HG02884 (cell line): ENCODE data around the gene CREB3L4.
"Not testable (repeated sequence)": the region's sequence is repeated elsewhere in the genome, so short reads cannot be mapped to it uniquely, and the experiment has no call there.

Experiments
- ATAC-seq: cut with Tn5 transposase; IDR thresholded peaks from one replicate; pipeline ENCODE4 v1.9.1; 2021; ENCODE audit warnings: mild to moderate bottlenecking, moderate library complexity; ENCODE audit not compliant: unreplicated experiment

CREB3L4 gene

GRCh38 chr1:153958111-153958960, 9.4 kb upstream of the CREB3L4 start, which contains the start of gene CRTC2:
Gene CRTC2 (minus strand): TSS chr1:153958612. CDS start chr1:153958497, 115 bp downstream.
- ATAC-seq: peak; percentile 78

DNA sequence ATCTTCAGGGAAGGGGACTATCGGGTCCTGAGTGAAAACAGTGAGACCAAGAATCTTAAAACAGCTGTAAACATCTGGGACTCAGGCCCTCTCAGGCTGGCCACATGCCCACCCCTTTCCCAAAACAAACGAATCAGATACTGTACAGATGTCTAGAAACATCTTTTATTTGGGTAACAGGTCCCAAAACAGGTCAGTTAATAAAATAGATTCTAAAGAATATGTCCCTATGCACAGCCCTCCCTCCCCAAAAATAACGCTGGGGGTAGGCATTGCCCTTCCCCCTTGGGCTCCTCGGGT, 8.8 kb upstream of the CREB3L4 start:
- ATAC-seq: no peak

DNA sequence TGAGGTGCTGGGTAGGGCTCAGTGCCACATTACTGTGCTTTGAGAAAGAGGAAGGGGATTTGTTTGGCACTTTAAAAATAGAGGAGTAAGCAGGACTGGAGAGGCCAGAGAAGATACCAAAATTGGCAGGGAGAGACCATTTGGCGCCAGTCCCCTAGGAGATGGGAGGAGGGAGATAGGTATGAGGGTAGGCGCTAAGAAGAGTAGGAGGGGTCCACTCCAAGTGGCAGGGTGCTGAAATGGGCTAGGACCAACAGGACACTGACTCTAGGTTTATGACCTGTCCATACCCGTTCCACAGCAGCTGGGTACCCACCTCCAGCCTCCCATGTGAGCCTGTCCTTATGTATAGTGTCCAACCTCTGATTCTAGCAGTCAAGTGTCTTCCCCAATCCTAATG, 8.2 kb upstream of the CREB3L4 start:
- ATAC-seq: no peak

- ATAC-seq: no peak
These were observed 7.5 kb upstream of the CREB3L4 start for GRCh38 chr1:153960206-153960605.

DNA sequence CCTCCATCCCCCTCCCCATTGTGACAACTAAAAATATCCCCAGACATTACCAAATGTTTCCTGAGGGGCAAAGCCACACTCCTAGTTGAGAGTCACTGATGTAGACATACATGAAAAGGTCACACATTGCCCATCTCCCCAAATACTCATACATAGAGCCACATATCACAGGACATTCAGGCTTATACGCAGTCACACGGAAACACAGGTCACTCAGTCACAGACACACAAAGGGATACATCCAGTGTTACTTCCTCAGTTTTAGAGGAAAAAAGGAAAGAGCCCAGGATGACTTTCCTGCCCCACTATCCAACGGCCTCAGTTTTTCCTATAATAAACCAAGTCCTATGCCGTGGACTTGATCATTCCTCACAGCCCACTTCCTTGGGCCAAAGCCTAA, 6.3 kb upstream of the CREB3L4 start:
- ATAC-seq: no peak

DNA sequence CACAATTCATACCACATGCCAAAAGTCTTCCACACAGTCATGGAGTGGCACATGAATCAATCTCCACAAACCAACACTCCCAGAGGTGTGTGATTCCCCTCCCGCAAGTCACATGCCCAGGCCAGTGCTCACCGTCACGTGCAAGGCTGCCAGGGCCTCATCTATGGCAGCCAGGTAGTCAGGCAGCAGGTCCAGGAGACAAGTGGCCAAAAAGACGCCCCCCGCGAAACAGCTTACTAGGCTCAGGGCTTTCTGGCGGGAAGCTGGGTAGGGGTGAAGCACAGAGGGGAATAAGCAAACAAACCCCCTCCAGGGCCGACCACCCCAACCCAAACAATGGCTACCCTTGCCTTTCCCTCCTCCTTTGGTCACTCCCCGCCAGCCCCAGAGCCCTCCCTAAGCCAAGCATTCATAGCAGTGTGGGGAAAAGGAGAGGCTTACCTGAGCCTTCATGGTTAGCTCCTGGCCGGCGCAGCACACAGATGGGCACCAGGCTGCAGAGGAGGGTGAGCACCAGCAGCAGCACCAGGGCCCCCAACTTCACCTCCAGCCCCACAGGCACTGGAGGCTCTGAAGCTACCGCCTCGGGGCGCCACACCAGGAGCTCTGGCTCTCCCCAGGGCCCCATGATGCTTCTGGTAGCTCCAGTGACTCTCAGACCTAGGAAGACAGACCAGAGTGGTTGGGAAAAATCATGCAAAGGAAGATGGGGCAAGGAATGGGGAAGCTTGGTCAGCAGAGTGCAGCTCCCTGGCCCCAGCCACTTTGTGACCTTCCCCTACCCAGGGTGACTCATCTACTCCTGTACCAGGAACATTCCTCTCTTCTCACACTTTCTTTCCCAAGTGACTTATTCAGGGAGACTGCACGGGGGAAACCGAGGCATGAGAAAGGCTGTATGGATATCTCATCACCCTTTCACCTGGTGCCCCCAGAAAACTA, 5.3 kb upstream of the CREB3L4 start:
- ATAC-seq: no peak

- ATAC-seq: no peak
These were observed 4.5 kb upstream of the CREB3L4 start, which contains the start of gene SLC39A1 for GRCh38 chr1:153963030-153963849. Gene SLC39A1 (minus strand): TSS chr1:153963537. CDS start chr1:153962715, 822 bp downstream.

DNA sequence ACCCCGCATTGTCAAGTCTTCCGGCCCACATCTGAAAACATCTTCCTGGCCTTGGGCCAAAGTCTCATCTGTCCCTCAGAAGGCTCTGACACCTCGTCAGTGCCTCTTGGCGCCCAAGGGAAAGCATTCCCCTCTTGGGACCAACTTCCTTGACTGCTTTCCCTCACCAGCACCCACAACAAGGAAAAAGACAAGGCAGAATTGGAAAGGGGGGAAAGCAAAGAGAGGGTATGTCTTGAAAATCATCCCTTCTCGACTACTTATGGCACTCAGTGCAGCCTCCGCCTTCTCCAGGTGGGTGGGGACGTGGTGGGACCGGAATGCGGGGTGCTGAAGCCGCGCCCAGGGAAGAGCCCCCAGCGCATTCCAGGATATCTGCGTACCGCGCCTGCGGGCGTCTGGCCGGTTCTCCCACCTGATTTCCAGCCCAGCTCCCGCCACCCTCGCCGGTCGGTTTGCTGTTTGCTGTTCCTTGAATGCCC, 3.8 kb upstream of the CREB3L4 start:
- no peak for ATAC-seq

GRCh38 chr1:153968000-153968363, 280 bp downstream of the CREB3L4 start:
- no peak for ATAC-seq

DNA sequence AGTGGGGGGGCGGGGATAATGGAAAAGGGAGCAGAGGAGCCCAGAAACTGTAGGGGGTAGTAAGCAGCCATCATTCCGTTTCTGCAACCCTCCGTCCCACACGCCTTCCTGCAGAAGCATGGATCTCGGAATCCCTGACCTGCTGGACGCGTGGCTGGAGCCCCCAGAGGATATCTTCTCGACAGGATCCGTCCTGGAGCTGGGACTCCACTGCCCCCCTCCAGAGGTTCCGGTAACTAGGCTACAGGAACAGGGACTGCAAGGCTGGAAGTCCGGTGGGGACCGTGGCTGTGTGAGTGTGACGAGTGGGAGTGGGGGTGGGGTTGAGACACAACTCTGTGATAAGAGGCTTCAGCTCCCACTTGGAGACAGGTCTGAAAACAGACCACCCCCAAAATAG, 706 bp downstream of the CREB3L4 start:
- no peak for ATAC-seq

GRCh38 chr1:153968972-153969371, 1.3 kb downstream of the CREB3L4 start:
- no peak for ATAC-seq

GRCh38 chr1:153970346-153970745, 2.6 kb downstream of the CREB3L4 start:
- no peak for ATAC-seq

DNA sequence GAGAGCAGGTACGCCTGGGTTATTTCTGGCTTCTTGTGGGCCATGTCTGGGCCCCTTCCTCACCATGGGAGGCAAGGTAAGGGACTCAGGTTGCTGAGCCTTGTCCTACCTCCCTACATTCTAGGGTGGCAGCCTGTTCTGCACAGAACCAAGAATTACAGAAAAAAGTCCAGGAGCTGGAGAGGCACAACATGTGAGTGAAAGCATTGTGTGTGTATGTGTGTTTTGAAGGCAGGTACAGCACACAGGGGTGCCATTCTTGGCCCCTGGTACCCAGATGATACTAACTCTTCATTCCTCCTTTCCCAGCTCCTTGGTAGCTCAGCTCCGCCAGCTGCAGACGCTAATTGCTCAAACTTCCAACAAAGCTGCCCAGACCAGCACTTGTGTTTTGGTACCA, 5.4 kb downstream of the CREB3L4 start:
- ATAC-seq: no peak

- no peak for ATAC-seq
These were observed 5.8 kb downstream of the CREB3L4 start for GRCh38 chr1:153973525-153973924.

DNA sequence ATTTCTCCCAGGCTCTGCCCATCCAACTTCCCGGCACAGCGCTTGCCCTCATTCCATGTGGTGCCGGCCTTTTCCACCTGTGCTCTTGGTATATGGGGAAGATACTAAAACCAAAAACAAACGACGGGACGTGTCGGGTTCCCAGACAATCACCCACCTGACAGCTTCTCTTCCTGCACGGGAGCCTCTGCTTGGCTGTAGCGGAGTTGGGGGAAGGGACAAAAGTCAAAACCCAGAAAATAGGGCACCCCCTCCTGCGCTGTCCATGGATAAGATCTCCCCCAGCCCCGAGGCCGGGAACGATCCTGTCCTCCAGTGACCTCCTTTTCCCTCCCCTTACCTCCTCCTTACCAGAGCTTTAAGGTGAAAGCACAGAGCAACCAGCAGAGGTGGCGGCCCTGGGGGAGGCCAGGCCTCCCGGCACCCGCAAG, 9.1 kb downstream of the CREB3L4 start:
- no peak for ATAC-seq

DNA sequence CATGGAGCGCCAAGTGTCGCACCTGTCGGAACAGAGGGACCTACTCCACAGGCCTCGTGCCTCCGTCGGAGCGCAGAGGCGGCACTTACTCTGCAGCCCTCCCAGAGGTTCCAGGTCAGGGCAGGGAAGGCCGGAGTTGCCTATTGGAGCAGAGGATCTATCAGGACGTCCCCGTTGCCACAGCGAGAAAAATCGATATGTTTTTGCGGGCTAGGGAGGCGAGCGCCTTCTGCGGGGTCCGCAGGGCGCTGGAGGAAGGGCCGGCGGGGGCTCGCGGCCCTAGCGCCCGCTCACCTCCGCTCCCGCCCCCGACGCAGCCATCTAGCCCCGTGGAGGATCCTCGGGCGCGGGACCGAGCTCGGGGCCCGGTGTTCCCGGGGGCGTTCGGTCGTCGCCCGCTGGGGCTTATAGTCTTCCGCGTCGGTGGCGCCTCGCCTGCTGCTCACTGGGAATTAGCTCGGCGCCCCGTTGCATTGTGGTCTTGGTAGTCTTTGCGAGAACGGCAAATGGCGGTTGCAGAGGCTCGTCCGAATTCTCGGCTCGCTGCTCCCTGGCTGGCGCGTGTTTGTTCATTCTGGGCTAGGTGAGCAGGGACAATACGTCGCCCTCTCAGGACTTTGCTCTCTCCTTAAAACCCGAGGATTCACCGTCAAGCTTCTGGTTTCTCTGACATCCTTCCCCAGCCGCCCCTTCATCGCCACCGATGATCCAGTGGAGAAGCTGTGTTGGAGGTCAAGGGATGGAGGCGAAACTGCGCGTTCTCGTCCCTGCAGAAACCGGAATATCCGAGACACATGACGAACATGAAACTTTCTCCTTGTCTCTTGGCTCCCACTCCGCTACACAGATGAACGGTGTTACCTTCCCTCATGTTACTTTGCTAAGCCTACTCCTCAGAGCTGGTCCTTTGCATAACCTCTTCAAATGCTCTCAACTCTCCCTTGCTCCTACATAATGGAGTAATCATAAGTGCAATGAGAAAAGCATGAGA, 9.8 kb downstream of the CREB3L4 start, which contains the start of gene JTB:
TSS of gene JTB (minus strand) at position 425 of the 991 bp plus-strand sequence. CDS start at position 3, 422 bp downstream.
- ATAC-seq: peak; percentile 75

DNA sequence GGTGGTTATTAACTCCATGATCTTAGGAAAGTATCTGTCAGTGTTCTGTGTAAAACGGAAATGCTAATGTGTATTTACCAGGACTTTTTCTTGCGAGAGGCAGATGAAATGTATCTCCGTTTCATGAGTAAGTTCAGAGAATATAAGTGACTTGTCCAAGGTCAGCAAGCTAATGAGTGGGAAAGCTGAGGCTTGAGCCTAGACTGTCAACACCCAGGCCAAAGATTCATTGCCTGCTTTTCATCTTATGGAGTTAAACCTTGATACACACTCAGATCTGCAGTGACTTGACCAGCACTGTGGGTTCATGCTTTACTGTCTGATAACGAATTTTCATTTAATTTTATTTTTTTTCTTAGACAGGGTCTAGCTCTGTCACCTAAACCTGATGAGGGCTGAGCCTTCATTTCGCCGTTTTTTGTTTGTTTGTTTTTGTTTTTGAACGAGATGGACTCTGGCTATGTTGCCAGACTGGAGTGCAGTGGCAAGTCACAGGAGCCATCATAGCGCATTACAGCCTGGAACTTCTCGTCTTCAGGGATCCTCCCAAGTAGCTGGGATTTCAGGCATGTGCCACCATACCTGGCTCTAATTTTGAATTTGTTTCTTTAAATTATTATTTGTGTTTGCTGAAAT, 10.7 kb downstream of the CREB3L4 start:
- ATAC-seq: no peak

DNA sequence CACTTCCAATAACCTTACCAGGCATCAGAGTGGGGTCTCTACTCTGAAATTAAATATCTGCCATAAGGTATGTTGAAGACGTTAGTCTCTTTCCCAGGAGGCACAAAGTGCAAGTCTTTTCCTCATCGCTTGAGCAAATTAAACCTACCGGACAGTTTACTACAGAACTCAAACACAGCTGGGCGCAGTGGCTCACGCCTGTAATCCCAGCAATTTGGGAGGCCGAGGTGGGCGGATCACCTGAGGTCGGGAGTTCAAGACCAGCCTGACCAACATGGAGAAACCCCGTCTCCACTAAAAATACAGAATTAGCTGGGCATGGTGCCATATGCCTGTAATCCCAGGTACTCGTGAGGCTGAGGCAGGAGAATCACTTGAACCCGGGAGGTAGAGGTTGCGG, 11.4 kb downstream of the CREB3L4 start:
- not testable (repeated sequence) for ATAC-seq

GRCh38 chr1:153981735-153982134, 14.0 kb downstream of the CREB3L4 start:
- not testable (repeated sequence) for ATAC-seq
